DOHH2 (cell line): ENCODE data around the gene CDC16.

Experiments
- H3F3A ChIP-seq: fragments of 200-600 bp; sonication (generic), shearing (Covaris generic); 2 replicates; pipeline ENCODE4 v1.6.0; 2016; ENCODE audit warnings: antibody characterized with exemption, mild to moderate bottlenecking; ENCODE audit not compliant: control insufficient read depth, insufficient read depth
- H3K27ac ChIP-seq: fragments of 200-600 bp; sonication (generic); 2 replicates; pipeline ENCODE4 v1.5.1; 2014; ENCODE audit warnings: low read depth, mild to moderate bottlenecking, low read length, moderate library complexity
- H3K27me3 ChIP-seq: fragments of 200-600 bp; sonication (generic); 2 replicates; pipeline ENCODE4 v1.6.1; 2014; ENCODE audit warnings: mild to moderate bottlenecking, low read length, mixed read lengths; ENCODE audit not compliant: control insufficient read depth
- H3K36me3 ChIP-seq: fragments of 200-600 bp; sonication (generic); 2 replicates; pipeline ENCODE4 v1.6.1; 2014; ENCODE audit warnings: mild to moderate bottlenecking, low read length, moderate library complexity, mixed read lengths; ENCODE audit not compliant: control insufficient read depth
- H3K4me1 ChIP-seq: fragments of 200-600 bp; sonication (generic); 2 replicates; pipeline ENCODE4 v1.6.1; 2014; ENCODE audit warnings: mild to moderate bottlenecking, low read length, mixed read lengths; ENCODE audit not compliant: control insufficient read depth
- H3K4me2 ChIP-seq: fragments of 200-600 bp; sonication (generic); 2 replicates; pipeline ENCODE4 v1.6.0; 2014; ENCODE audit warnings: mild to moderate bottlenecking, low read length, moderate library complexity
- H3K4me3 ChIP-seq: fragments of 200-600 bp; sonication (generic); 2 replicates; pipeline ENCODE4 v1.5.1; 2014; ENCODE audit warnings: mild to moderate bottlenecking, low read length, mixed read lengths
- H3K79me2 ChIP-seq: fragments of 200-600 bp; sonication (generic); 2 replicates; pipeline ENCODE4 v1.6.1; 2014; ENCODE audit warnings: mild to moderate bottlenecking, low read length, mixed read lengths; ENCODE audit not compliant: control insufficient read depth
- H3K9me2 ChIP-seq: fragments of 200-600 bp; sonication (generic); replicated peaks from 2 replicates; pipeline ENCODE4 v1.6.1; 2014; ENCODE audit warnings: mild to moderate bottlenecking, low read length, mixed read lengths; ENCODE audit not compliant: control insufficient read depth
- H3K9me3 ChIP-seq: fragments of 200-600 bp; sonication (generic); 2 replicates; pipeline ENCODE4 v1.6.1; 2014; ENCODE audit warnings: antibody characterized with exemption, low read length, mixed read lengths; ENCODE audit not compliant: control insufficient read depth, insufficient read depth
- H4K20me1 ChIP-seq: fragments of 200-600 bp; sonication (generic); 2 replicates; pipeline ENCODE4 v1.6.0; 2014; ENCODE audit warnings: low read depth, mild to moderate bottlenecking, antibody characterized with exemption, low read length, moderate library complexity; ENCODE audit not compliant: control insufficient read depth, insufficient read depth
- EZH2phosphoT487 ChIP-seq: fragments of 200-600 bp; sonication (generic); IDR thresholded peaks from 2 replicates; pipeline ENCODE4 v1.6.1; 2017; ENCODE audit warnings: borderline replicate concordance, mild to moderate bottlenecking, antibody characterized with exemption, low read length, moderate library complexity, mixed read lengths
- TF ChIP-seq, protein P1 (sequence below): fragments of 200-600 bp; sonication (generic); IDR thresholded peaks from one replicate; pipeline ENCODE4 v1.5.1; 2014; ENCODE audit warnings: antibody characterized with exemption, mild to moderate bottlenecking, low read depth, low read length; ENCODE audit not compliant: poor library complexity, severe bottlenecking

The CDC16 gene

DNA sequence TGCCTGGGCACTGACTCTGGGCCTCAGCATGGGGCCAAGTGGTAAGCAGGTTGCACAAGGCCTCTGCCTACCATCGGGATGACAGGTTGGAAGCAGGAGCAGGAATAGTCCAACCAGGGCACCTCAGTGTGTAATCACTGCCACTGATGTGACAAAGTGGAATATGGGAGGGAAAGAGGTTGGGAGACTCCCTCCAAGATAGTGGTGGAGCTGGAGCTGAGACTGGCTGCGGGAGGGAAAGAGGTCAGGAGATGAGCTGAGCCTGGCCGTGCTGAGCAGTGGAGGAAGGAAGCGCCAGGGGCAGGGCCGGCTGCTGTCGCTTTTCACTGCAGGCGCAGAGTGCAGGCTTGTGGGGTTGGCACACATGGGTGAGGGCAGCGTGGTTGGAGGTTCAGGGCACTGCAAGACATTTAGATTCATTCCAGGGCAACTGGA lies 53.5 kb downstream of the CDC16 start:
- H4K20me1 ChIP-seq, result no peaks in the 10 kb centered on the region
- H3K36me3 ChIP-seq, result peaks cover 82% of the 10 kb centered on the region
- no peak overlapping the region for H3K4me3 ChIP-seq
- H3K9me3 ChIP-seq, result no peaks in the 10 kb centered on the region
- TF ChIP-seq, protein P1, sequence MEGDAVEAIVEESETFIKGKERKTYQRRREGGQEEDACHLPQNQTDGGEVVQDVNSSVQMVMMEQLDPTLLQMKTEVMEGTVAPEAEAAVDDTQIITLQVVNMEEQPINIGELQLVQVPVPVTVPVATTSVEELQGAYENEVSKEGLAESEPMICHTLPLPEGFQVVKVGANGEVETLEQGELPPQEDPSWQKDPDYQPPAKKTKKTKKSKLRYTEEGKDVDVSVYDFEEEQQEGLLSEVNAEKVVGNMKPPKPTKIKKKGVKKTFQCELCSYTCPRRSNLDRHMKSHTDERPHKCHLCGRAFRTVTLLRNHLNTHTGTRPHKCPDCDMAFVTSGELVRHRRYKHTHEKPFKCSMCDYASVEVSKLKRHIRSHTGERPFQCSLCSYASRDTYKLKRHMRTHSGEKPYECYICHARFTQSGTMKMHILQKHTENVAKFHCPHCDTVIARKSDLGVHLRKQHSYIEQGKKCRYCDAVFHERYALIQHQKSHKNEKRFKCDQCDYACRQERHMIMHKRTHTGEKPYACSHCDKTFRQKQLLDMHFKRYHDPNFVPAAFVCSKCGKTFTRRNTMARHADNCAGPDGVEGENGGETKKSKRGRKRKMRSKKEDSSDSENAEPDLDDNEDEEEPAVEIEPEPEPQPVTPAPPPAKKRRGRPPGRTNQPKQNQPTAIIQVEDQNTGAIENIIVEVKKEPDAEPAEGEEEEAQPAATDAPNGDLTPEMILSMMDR, result no peak
- no peak for TF ChIP-seq EZH2phosphoT487
- no peak overlapping the region for H3K4me2 ChIP-seq
- peaks cover 5% of the 10 kb centered on the region; the same call in 1 of the 2 replicates for H3K4me1 ChIP-seq
- H3K79me2 ChIP-seq, result peaks cover 79% of the 10 kb centered on the region
- H3K9me2 ChIP-seq, result no peaks in the 10 kb centered on the region
- H3K27ac ChIP-seq, result no peak overlapping the region
- no peaks in the 10 kb centered on the region; the same call in 1 of the 2 replicates for H3F3A ChIP-seq
- no peaks in the 10 kb centered on the region for H3K27me3 ChIP-seq

- Histone ChIP-seq H3K27me3 (no peaks in the 10 kb centered on the region), H3K36me3 (peaks cover 72% of the 10 kb centered on the region), H3K79me2 (peaks cover 43% of the 10 kb centered on the region), H3K4me2 (no peak overlapping the region), H4K20me1 (no peaks in the 10 kb centered on the region), H3F3A (no peaks in the 10 kb centered on the region), H3K9me3 (no peaks in the 10 kb centered on the region), H3K4me3 (no peak overlapping the region), H3K4me1 (peaks cover 15% of the 10 kb centered on the region), H3K27ac (no peak overlapping the region), H3K9me2 (no peaks in the 10 kb centered on the region)
- no peak for TF ChIP-seq EZH2phosphoT487
- TF ChIP-seq, protein P1, result no peak
These were observed 61.8 kb downstream of the CDC16 start for GRCh38 chr13:114296448-114296847.

GRCh38 chr13:114296902-114297301 lies 62.2 kb downstream of the CDC16 start:
- Histone ChIP-seq H4K20me1 (no peaks in the 10 kb centered on the region), H3K9me2 (no peaks in the 10 kb centered on the region), H3K27me3 (no peaks in the 10 kb centered on the region), H3K9me3 (no peaks in the 10 kb centered on the region), H3K36me3 (peaks cover 72% of the 10 kb centered on the region), H3K27ac (no peak overlapping the region), H3K4me3 (no peak overlapping the region), H3K79me2 (peaks cover 43% of the 10 kb centered on the region), H3K4me2 (no peak overlapping the region), H3K4me1 (peaks cover 15% of the 10 kb centered on the region), H3F3A (no peaks in the 10 kb centered on the region)
- TF ChIP-seq EZH2phosphoT487, result no peak
- TF ChIP-seq, protein P1, result no peak

- no peak overlapping the region for H3K4me2 ChIP-seq
- no peaks in the 10 kb centered on the region for H4K20me1 ChIP-seq
- peaks cover 15% of the 10 kb centered on the region for H3K4me1 ChIP-seq
- H3F3A ChIP-seq, result no peaks in the 10 kb centered on the region
- peaks cover 75% of the 10 kb centered on the region for H3K36me3 ChIP-seq
- TF ChIP-seq, protein P1, result no peak
- no peak for TF ChIP-seq EZH2phosphoT487
- H3K9me3 ChIP-seq, result no peaks in the 10 kb centered on the region
- H3K27me3 ChIP-seq, result no peaks in the 10 kb centered on the region
- H3K4me3 ChIP-seq, result no peak overlapping the region
- no peaks in the 10 kb centered on the region for H3K9me2 ChIP-seq
- H3K27ac ChIP-seq, result no peak overlapping the region
- peaks cover 27% of the 10 kb centered on the region for H3K79me2 ChIP-seq
These were observed 64.2 kb downstream of the CDC16 start for GRCh38 chr13:114298866-114299265.
